Neural crest cell (in vitro differentiated cells): Measurements from ENCODE around the gene SNRNP70. TPM values are rescaled to one million over a fixed set of nuclear protein-coding genes. Genes with fewer than 3 reads are reported as not detected.

Experiments used
- DNase-seq: peaks from one replicate; pipeline ENCODE4 v3.0.0; 2021; ENCODE audit warnings: low read depth, mixed read lengths, low spot score
- H3K27ac Mint-ChIP-seq: one replicate; pipeline ENCODE4 v1.8.0; 2021; ENCODE audit warnings: mild to moderate bottlenecking, mixed read lengths; ENCODE audit not compliant: unreplicated experiment
- H3K27me3 Mint-ChIP-seq: 2 replicates; pipeline ENCODE4 v1.8.0; 2021; ENCODE audit warnings: low read depth, mild to moderate bottlenecking, mixed read lengths
- H3K36me3 Mint-ChIP-seq: 2 replicates; pipeline ENCODE4 v1.8.0; 2021; ENCODE audit warnings: low read depth, mild to moderate bottlenecking, mixed read lengths
- H3K4me1 Mint-ChIP-seq: 2 replicates; pipeline ENCODE4 v1.8.0; 2021; ENCODE audit warnings: mixed read lengths
- H3K4me3 Mint-ChIP-seq: one replicate; pipeline ENCODE4 v1.8.0; 2021; ENCODE audit warnings: mild to moderate bottlenecking, mixed read lengths
- H3K9me3 Mint-ChIP-seq: 2 replicates; pipeline ENCODE4 v1.8.0; 2021; ENCODE audit warnings: mixed read lengths
- total RNA-seq: library from RNA; stranded (reverse); gene quantifications from 2 replicates; pipeline ENCODE4 v1.2.1, GENCODE V29; 2021
- TF ChIP-seq, protein P1 (sequence below): fragments of 200-600 bp; sonication (generic); conservative IDR thresholded peaks from 2 replicates; pipeline ENCODE4 v1.5.0; 2021; ENCODE audit warnings: antibody characterized with exemption, mild to moderate bottlenecking

Gene SNRNP70
- total RNA-seq, 1 donor from 2014 or later = 303 TPM

GRCh38 chr19:49128545-49129237 is 43.4 kb downstream of the SNRNP70 start:
- H3K36me3 Mint-ChIP-seq = peaks cover 4% of the 10 kb centered on the region
- H3K27ac Mint-ChIP-seq = peak overlapping the region; percentile 64
- TF ChIP-seq, protein P1, sequence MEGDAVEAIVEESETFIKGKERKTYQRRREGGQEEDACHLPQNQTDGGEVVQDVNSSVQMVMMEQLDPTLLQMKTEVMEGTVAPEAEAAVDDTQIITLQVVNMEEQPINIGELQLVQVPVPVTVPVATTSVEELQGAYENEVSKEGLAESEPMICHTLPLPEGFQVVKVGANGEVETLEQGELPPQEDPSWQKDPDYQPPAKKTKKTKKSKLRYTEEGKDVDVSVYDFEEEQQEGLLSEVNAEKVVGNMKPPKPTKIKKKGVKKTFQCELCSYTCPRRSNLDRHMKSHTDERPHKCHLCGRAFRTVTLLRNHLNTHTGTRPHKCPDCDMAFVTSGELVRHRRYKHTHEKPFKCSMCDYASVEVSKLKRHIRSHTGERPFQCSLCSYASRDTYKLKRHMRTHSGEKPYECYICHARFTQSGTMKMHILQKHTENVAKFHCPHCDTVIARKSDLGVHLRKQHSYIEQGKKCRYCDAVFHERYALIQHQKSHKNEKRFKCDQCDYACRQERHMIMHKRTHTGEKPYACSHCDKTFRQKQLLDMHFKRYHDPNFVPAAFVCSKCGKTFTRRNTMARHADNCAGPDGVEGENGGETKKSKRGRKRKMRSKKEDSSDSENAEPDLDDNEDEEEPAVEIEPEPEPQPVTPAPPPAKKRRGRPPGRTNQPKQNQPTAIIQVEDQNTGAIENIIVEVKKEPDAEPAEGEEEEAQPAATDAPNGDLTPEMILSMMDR = no peak
- H3K4me3 Mint-ChIP-seq = peak overlapping the region; percentile 84
- no peaks in the 10 kb centered on the region for H3K9me3 Mint-ChIP-seq
- H3K27me3 Mint-ChIP-seq = peaks cover 5% of the 10 kb centered on the region
- peaks cover 12% of the 10 kb centered on the region for H3K4me1 Mint-ChIP-seq
- no peak for DNase-seq

DNA sequence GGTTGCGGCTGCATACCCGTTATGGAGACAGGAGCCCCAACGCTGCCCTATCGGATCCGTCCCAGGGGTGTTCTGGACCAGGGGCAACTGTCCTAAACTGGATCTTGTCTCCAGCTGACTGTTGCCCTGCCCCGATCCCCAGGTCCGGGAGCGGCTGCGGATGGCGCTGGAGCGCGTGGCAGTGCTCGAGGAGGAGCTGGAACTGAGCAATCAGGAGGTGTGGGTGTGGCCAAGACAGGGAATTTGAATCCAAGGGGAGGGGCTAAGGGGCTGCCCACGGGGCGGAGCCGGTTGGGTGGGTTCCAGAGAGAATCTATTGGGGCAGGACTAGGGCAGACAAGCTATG is 44.0 kb downstream of the SNRNP70 start:
- peaks cover 4% of the 10 kb centered on the region for H3K36me3 Mint-ChIP-seq
- peaks cover 2% of the 10 kb centered on the region for H3K27me3 Mint-ChIP-seq
- peak overlapping the region; percentile 15 for H3K4me3 Mint-ChIP-seq
- no peaks in the 10 kb centered on the region for H3K9me3 Mint-ChIP-seq
- TF ChIP-seq, protein P1 = no peak
- DNase-seq = no peak
- no peak overlapping the region for H3K27ac Mint-ChIP-seq
- H3K4me1 Mint-ChIP-seq = peaks cover 12% of the 10 kb centered on the region

GRCh38 chr19:49130325-49130724 is 45.1 kb downstream of the SNRNP70 start:
- Mint-ChIP-seq H3K4me1 (peaks cover 12% of the 10 kb centered on the region), H3K9me3 (no peaks in the 10 kb centered on the region), H3K27ac (no peak overlapping the region), H3K36me3 (peaks cover 4% of the 10 kb centered on the region), H3K4me3 (no peak overlapping the region), H3K27me3 (no peaks in the 10 kb centered on the region)
- DNase-seq = no peak
- TF ChIP-seq, protein P1 = no peak

DNA sequence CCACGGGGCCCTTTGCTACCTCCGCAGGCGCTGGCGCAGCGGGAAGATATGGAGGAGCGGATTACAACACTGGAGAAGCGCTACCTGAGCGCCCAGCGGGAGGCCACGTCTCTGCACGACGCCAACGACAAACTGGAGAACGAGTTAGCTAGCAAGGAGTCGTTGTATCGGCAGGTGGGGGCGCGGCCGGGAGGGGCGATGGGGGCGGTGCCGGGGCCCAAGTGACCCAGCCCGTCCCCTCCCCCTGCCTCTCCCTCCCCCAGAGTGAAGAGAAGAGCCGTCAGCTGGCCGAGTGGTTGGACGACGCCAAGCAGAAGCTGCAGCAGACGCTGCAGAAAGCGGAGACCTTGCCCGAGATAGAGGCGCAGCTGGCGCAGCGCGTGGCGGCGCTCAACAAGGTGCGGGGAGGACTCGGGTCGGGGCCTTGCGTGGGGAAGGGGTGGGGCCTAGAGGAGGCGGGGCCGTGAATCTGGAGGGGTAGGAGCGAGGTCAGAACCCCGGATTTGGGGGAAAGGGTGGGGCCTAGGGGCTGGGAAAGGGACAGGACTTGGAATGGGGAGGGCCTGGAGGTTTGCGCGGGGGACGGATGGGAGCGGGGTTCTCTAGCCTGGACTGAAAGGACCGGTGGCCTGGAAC is 47.8 kb downstream of the SNRNP70 start:
- DNase-seq = no peak
- no peak overlapping the region for H3K4me3 Mint-ChIP-seq
- peaks cover 4% of the 10 kb centered on the region for H3K9me3 Mint-ChIP-seq
- TF ChIP-seq, protein P1 = no peak
- H3K4me1 Mint-ChIP-seq = peaks cover 20% of the 10 kb centered on the region
- H3K27ac Mint-ChIP-seq = no peak overlapping the region
- H3K36me3 Mint-ChIP-seq = peaks cover 12% of the 10 kb centered on the region
- no peaks in the 10 kb centered on the region for H3K27me3 Mint-ChIP-seq

DNA sequence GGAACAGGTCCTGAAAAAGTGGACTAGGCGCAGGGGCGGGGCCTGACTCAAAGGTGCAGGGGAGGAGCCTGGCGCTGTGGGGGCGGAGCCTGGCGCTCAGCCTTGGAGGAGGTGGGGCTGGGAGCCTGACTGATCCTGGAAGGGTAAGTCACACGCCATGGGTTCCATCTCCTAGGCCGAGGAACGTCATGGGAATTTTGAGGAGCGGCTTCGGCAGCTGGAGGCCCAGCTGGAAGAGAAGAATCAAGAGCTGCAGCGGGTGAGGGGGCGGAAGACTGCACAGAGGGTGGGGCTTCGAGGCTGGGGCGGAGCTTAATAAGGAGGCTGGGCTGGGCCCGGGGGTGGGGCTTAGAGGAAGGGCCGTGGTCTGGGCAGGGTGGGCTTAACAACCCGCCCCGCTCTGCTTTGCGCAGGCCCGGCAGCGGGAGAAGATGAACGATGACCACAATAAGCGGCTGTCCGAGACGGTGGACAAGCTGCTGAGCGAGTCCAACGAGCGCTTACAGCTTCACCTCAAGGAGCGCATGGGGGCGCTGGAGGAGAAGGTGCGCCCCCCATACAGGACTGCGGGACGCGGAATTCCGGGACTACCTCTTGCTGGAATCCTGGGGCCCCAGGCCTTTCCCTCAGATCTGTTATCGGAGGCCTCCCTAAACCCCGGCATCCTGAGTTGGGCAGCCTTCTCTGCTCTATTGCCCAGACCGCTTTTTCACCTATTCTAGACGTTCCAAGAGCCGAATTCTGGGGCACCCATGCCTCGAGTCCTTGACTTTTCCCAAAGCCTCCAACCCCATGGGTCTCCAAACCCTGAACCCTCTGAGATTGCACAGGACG is 48.6 kb downstream of the SNRNP70 start:
- TF ChIP-seq, protein P1 = no peak
- no peaks in the 10 kb centered on the region for H3K27me3 Mint-ChIP-seq
- H3K36me3 Mint-ChIP-seq = peaks cover 10% of the 10 kb centered on the region
- H3K9me3 Mint-ChIP-seq = peaks cover 4% of the 10 kb centered on the region
- no peak overlapping the region for H3K4me3 Mint-ChIP-seq
- H3K27ac Mint-ChIP-seq = no peak overlapping the region
- peaks cover 12% of the 10 kb centered on the region for H3K4me1 Mint-ChIP-seq
- no peak for DNase-seq
